Kidney epithelial cell (primary cell): ENCODE measurements around the gene DNAJB14. TPM values are rescaled to one million over a fixed set of nuclear protein-coding genes. Genes with fewer than 3 reads are reported as not detected.

ENCODE experiments used
- DNase-seq: peaks from one replicate; pipeline ENCODE4 v3.0.0-alpha.2; 2010; ENCODE audit warnings: low read depth
- H3K27me3 ChIP-seq: 2 replicates; pipeline ENCODE4 v1.6.0; 2011; ENCODE audit warnings: low read length; ENCODE audit not compliant: control insufficient read depth, insufficient read depth
- H3K36me3 ChIP-seq: 2 replicates; pipeline ENCODE4 v1.5.1; 2011; ENCODE audit warnings: low read length; ENCODE audit not compliant: control insufficient read depth, insufficient read depth
- H3K4me3 ChIP-seq: 2 replicates; pipeline ENCODE4 v1.5.1; 2011; ENCODE audit warnings: low read depth, mild to moderate bottlenecking, control low read depth, low read length
- CTCF ChIP-seq: IDR thresholded peaks from 2 replicates; pipeline ENCODE4 v1.5.1; 2011; ENCODE audit warnings: mild to moderate bottlenecking, moderate library complexity, low read length, control low read depth, inconsistent platforms; ENCODE audit not compliant: insufficient read depth, poor library complexity, severe bottlenecking
- total RNA-seq: library from RNA; depleted of rRNA; stranded (reverse); fragments of >200 nt; gene quantifications from 2 replicates; pipeline ENCODE4 v1.2.3, GENCODE V29; 2015

DNAJB14 gene
- total RNA-seq, 1 donor from 2014 or later = 20.6 TPM

GRCh38 chr4:99921174-99921573 is 25.2 kb downstream of the DNAJB14 start:
- no peak overlapping the region for H3K4me3 ChIP-seq
- TF ChIP-seq CTCF = no peak
- DNase-seq = no peak
- no peaks in the 10 kb centered on the region for H3K27me3 ChIP-seq
- no peaks in the 10 kb centered on the region for H3K36me3 ChIP-seq

- Histone ChIP-seq H3K27me3 (no peaks in the 10 kb centered on the region), H3K36me3 (no peaks in the 10 kb centered on the region), H3K4me3 (no peak overlapping the region)
- DNase-seq = no peak
- TF ChIP-seq CTCF = no peak
These were observed 27.8 kb downstream of the DNAJB14 start for GRCh38 chr4:99918656-99919055.

GRCh38 chr4:99917575-99917974 is 28.8 kb downstream of the DNAJB14 start:
- H3K36me3 ChIP-seq = no peaks in the 10 kb centered on the region
- DNase-seq = no peak
- no peak overlapping the region for H3K4me3 ChIP-seq
- no peak for TF ChIP-seq CTCF
- no peaks in the 10 kb centered on the region for H3K27me3 ChIP-seq

GRCh38 chr4:99915449-99915848 is 31.0 kb downstream of the DNAJB14 start:
- no peaks in the 10 kb centered on the region for H3K27me3 ChIP-seq
- TF ChIP-seq CTCF = no peak
- no peak for DNase-seq
- no peak overlapping the region for H3K4me3 ChIP-seq
- no peaks in the 10 kb centered on the region for H3K36me3 ChIP-seq

- Histone ChIP-seq H3K27me3 (no peaks in the 10 kb centered on the region), H3K36me3 (no peaks in the 10 kb centered on the region), H3K4me3 (no peak overlapping the region)
- no peak for TF ChIP-seq CTCF
- DNase-seq = no peak
These were observed 51.4 kb downstream of the DNAJB14 start for GRCh38 chr4:99894998-99895397.

- DNase-seq = peak; percentile 74
- TF ChIP-seq CTCF = no peak
These were observed 52.0 kb downstream of the DNAJB14 start, which contains the start of gene LAMTOR3 for GRCh38 chr4:99894161-99894997. Gene LAMTOR3, minus strand, starts transcription at chr4:99894427. Its CDS starts 464 bp downstream, at chr4:99893963.

More at GRCh38 chr4:99894161-99894997, 52.0 kb downstream of the DNAJB14 start, which contains the start of gene LAMTOR3:
- H3K4me3 ChIP-seq = peak within 1 kb of the TSS; percentile 98
- H3K27me3 ChIP-seq = no peaks in the 10 kb centered on the region
- H3K36me3 ChIP-seq = no peaks in the 10 kb centered on the region
